DMS114 treated with DMSO at 0.1 percent for 48 hours (cell line): Measurements from ENCODE around the gene MYEOV.

Experiments used
- DNase-seq: peaks from one replicate; lab custom pipeline; 2025; ENCODE audit not compliant: unreplicated experiment; lab: John Stamatoyannopoulos, UW

The MYEOV gene

GRCh38 chr11:69314555-69314954 lies 20.6 kb downstream of the MYEOV start:
- no peak for DNase-seq

- DNase-seq = no peak
Measured at GRCh38 chr11:69316956-69317355, 23.0 kb downstream of the MYEOV start.

- no peak for DNase-seq
Measured at GRCh38 chr11:69317401-69318092, 23.6 kb downstream of the MYEOV start.

- DNase-seq = no peak
Measured at GRCh38 chr11:69318093-69318420, 24.1 kb downstream of the MYEOV start.

- no peak for DNase-seq
Measured at GRCh38 chr11:69319255-69320106, 25.5 kb downstream of the MYEOV start.

- no peak for DNase-seq
Measured at GRCh38 chr11:69320326-69320725, 26.4 kb downstream of the MYEOV start.

GRCh38 chr11:69320756-69321741 lies 27.1 kb downstream of the MYEOV start:
- DNase-seq = no peak

GRCh38 chr11:69321877-69322361 lies 28.0 kb downstream of the MYEOV start:
- no peak for DNase-seq

GRCh38 chr11:69325446-69325845 lies 31.5 kb downstream of the MYEOV start:
- DNase-seq = no peak

GRCh38 chr11:69326622-69327219 lies 32.8 kb downstream of the MYEOV start:
- no peak for DNase-seq

GRCh38 chr11:69327741-69328191 lies 33.8 kb downstream of the MYEOV start:
- no peak for DNase-seq

- DNase-seq = no peak
Measured at GRCh38 chr11:69328231-69328630, 34.3 kb downstream of the MYEOV start.

- no peak for DNase-seq
Measured at GRCh38 chr11:69329581-69329980, 35.6 kb downstream of the MYEOV start.

GRCh38 chr11:69330330-69330729 lies 36.4 kb downstream of the MYEOV start:
- no peak for DNase-seq

- DNase-seq = no peak
Measured at GRCh38 chr11:69333149-69333710, 39.3 kb downstream of the MYEOV start.

- no peak for DNase-seq
Measured at GRCh38 chr11:69333879-69334278, 39.9 kb downstream of the MYEOV start.

- no peak for DNase-seq
Measured at GRCh38 chr11:69335007-69335780, 41.2 kb downstream of the MYEOV start.

- DNase-seq = no peak
Measured at GRCh38 chr11:69335781-69336405, 41.9 kb downstream of the MYEOV start.

- DNase-seq = no peak
Measured at GRCh38 chr11:69337211-69337721, 43.3 kb downstream of the MYEOV start.
